Spleen (tissue), 7 donors: ENCODE measurements around the gene MACC1.

ENCODE experiments used
- POLR2A ChIP-seq, 3 donors: fragments of 450-650 bp; IDR thresholded peaks; one replicate each; pipeline ENCODE4 v1.5.1; 2017; ENCODE audit warnings: antibody characterized with exemption in 3 of 3, mild to moderate bottlenecking in 1 of 3
- TF ChIP-seq, protein P1 (sequence below), 11 experiments: fragments of 200-600 bp in 7 of 11; fragments of 450-650 bp in 4 of 11; sonication (generic) in 4 of 11; IDR thresholded peaks in 8 of 11; conservative IDR thresholded peaks in 3 of 11; 1 replicate in 7 of 11; 2 replicates in 4 of 11; pipeline versions ENCODE4 v1.4.0 to v1.8.0; 2016 to 2021; ENCODE audit warnings: antibody characterized with exemption in 11 of 11, inconsistent platforms in 4 of 11, mild to moderate bottlenecking in 1 of 11
- donor health status: DM: no; HTN: no; CAD: no; lungs with moderate emphysema.
- donor health status: DM: no; HTN: no; CAD: no.
- donor health status: DM: no; HTN: no; CAD: no.

DNA sequence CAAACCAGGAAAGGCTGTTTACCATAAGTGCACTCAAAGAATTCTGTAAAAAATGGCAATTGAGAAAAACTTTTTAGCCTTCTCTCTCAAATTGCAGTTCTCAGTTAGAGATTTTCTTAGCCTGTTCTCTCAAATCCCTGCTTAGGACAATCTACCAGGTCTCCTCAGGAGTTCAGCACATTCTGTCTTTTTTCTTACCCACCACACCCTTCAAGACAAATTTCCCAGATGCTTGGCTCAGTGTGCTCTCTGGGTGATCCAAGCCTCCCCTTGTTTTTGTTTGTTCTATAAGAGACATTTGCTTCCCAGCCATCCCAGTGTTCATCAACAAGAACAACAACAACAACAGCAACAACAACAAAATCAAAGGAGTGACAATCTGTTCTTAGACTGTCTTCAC lies 87.3 kb downstream of the MACC1 start:
- TF ChIP-seq, protein P1, sequence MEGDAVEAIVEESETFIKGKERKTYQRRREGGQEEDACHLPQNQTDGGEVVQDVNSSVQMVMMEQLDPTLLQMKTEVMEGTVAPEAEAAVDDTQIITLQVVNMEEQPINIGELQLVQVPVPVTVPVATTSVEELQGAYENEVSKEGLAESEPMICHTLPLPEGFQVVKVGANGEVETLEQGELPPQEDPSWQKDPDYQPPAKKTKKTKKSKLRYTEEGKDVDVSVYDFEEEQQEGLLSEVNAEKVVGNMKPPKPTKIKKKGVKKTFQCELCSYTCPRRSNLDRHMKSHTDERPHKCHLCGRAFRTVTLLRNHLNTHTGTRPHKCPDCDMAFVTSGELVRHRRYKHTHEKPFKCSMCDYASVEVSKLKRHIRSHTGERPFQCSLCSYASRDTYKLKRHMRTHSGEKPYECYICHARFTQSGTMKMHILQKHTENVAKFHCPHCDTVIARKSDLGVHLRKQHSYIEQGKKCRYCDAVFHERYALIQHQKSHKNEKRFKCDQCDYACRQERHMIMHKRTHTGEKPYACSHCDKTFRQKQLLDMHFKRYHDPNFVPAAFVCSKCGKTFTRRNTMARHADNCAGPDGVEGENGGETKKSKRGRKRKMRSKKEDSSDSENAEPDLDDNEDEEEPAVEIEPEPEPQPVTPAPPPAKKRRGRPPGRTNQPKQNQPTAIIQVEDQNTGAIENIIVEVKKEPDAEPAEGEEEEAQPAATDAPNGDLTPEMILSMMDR (IDR thresholded peaks at IDR 0.05 in 8 of 11, conservative IDR thresholded peaks at IDR 0.05 in 3 of 11), result no peak
- no peak for TF ChIP-seq POLR2A (IDR thresholded peaks at IDR 0.05)
